H1 (cell line): Measurements from ENCODE around the gene TUBB4B.

Source experiments
- ATF2 ChIP-seq: IDR thresholded peaks from 2 replicates; pipeline ENCODE4 v1.6.1; 2012; ENCODE audit warnings: low read length, inconsistent platforms
- CBX5 ChIP-seq: fragments of 300-800, 300-1000 bp; sonication (generic); IDR thresholded peaks from 2 replicates; pipeline ENCODE4 v1.7.1; 2016; ENCODE audit warnings: antibody characterized with exemption, low read length, low read depth
- CTBP2 ChIP-seq: IDR thresholded peaks from 2 replicates; pipeline ENCODE4 v1.7.0; 2011; ENCODE audit warnings: borderline replicate concordance, mild to moderate bottlenecking, moderate library complexity, mixed read lengths, low read length; ENCODE audit not compliant: insufficient read depth, insufficient read length
- CTCF ChIP-seq, 3 experiments: IDR thresholded peaks; 1 replicate in 2 of 3; 2 replicates in 1 of 3; pipeline versions ENCODE4 v1.5.1 to v1.6.1; 2011; ENCODE audit warnings: low read length in 3 of 3, mild to moderate bottlenecking in 3 of 3, inconsistent platforms in 2 of 3, low read depth in 1 of 3, moderate library complexity in 1 of 3; ENCODE audit not compliant: insufficient read depth in 1 of 3; ENCODE audit errors: control extremely low read depth in 1 of 3
- GTF2F1 ChIP-seq: IDR thresholded peaks from 2 replicates; pipeline ENCODE4 v1.6.1; 2012; ENCODE audit warnings: low read depth, low read length, improper control_type of control experiment, borderline replicate concordance
- POLR2A ChIP-seq, 2 experiments: IDR thresholded peaks; 1 replicate in 1 of 2; 2 replicates in 1 of 2; pipeline ENCODE4 v1.6.1; 2011; ENCODE audit warnings: low read depth in 2 of 2, low read length in 2 of 2, mild to moderate bottlenecking in 2 of 2; ENCODE audit errors: control extremely low read depth in 1 of 2
- POLR2AphosphoS5 ChIP-seq: IDR thresholded peaks from 2 replicates; pipeline ENCODE4 v1.6.1; 2011; ENCODE audit warnings: low read depth, low read length
- SP1 ChIP-seq: IDR thresholded peaks from 2 replicates; pipeline ENCODE4 v1.6.1; 2011; ENCODE audit warnings: low read depth, low read length
- TCF12 ChIP-seq: IDR thresholded peaks from 2 replicates; pipeline ENCODE4 v1.6.1; 2011; ENCODE audit warnings: low read depth, mild to moderate bottlenecking, low read length
- TF ChIP-seq, protein P1 (sequence below): IDR thresholded peaks from 2 replicates; pipeline ENCODE4 v1.6.1; 2012; ENCODE audit warnings: inconsistent platforms

GRCh38 chr9:137275588-137276472 lies 34.7 kb downstream of the TUBB4B start:
- TF ChIP-seq ATF2 (no peak), CTBP2 (no peak), CTCF (IDR thresholded peaks at IDR 0.05; ENCODE audit: control extremely low read depth in 1 of 3, insufficient read depth in 1 of 3, low read depth in 1 of 3, low read length in 3 of 3) (no peak), GTF2F1 (no peak), POLR2AphosphoS5 (0 out of 2 replicates have a peak, but pooled peaks have one; percentile 13), POLR2A (IDR thresholded peaks at IDR 0.05; ENCODE audit: control extremely low read depth in 1 of 2, low read depth in 2 of 2, low read length in 2 of 2) (no peak), TCF12 (no peak), CBX5 (no peak), SP1 (no peak)
- TF ChIP-seq, protein P1, sequence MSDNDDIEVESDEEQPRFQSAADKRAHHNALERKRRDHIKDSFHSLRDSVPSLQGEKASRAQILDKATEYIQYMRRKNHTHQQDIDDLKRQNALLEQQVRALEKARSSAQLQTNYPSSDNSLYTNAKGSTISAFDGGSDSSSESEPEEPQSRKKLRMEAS = no peak
